ENCODE measurements around the gene HAGHL.
"Not testable (repeated sequence)": the region's sequence is repeated elsewhere in the genome, so short reads cannot be mapped to it uniquely, and the experiment has no call there.

HAGHL gene

GRCh38 chr16:735982-736453, 9.1 kb downstream of the HAGHL start:
- no peak for DNase-seq

DNA sequence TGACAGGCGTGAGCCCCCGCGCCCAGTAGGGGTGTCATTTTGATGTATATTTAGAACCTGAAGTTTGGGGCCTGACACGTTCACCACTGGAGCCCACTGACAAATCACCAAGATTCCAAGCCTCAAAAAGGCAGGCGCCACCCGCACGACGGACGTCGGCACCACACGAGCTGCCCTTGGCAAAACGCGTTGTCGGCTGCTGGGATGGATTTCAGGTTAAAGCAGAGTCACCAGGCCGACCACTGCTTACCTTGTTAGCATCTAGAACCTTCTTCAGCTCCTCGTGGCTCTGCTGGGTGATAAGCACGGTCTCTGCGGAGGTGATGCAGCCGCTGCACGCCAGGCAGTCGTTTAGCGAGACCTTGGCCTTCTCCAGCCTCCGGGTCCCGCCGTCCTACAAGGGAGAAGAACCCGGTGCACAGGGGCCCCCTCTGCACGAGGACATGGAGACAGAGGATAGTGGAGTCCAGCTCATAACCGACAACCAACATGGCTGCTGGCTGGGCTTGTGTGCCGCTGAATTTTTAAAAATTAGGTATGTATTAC, 10.1 kb downstream of the HAGHL start:
- DNase-seq = no peak

- DNase-seq = no peak
Measured at GRCh38 chr16:739560-740458, 12.9 kb downstream of the HAGHL start.

- no peak for DNase-seq
Measured at GRCh38 chr16:740459-740763, 13.5 kb downstream of the HAGHL start.

- peak; percentile 61 for DNase-seq
Measured at GRCh38 chr16:740764-741505, 14.0 kb downstream of the HAGHL start, which contains the start of gene CIAO3. CIAO3 (minus strand) TSS chr16:740997; CDS start chr16:740985, 12 bp downstream.

GRCh38 chr16:741986-742629, 15.2 kb downstream of the HAGHL start:
- no peak for DNase-seq

- not testable (repeated sequence) for DNase-seq
Measured at GRCh38 chr16:742894-743293, 16.0 kb downstream of the HAGHL start.

GRCh38 chr16:743794-744500, 17.0 kb downstream of the HAGHL start:
- no peak for DNase-seq

DNA sequence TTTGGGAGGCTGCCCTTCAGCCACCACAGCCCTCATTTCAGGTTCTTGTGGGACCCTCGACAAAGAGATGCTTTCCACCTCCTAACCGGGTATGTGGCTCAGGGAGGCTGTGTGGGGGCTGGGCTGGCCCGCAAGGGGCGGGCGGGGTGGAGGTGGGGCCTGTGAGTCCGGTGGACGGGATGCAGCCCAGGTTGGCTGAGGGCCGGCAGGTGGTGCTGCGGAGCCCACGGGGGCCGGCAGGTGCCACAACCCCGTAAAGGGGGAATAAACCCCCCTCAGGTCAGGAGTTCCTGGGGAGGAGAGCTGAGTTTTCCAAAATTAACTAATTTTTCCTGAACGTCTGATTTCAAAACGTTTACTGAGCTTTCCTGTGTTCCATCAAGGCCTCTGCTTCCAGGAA, 18.8 kb downstream of the HAGHL start:
- DNase-seq = no peak

- DNase-seq = no peak
Measured at GRCh38 chr16:746637-747036, 19.7 kb downstream of the HAGHL start.

DNA sequence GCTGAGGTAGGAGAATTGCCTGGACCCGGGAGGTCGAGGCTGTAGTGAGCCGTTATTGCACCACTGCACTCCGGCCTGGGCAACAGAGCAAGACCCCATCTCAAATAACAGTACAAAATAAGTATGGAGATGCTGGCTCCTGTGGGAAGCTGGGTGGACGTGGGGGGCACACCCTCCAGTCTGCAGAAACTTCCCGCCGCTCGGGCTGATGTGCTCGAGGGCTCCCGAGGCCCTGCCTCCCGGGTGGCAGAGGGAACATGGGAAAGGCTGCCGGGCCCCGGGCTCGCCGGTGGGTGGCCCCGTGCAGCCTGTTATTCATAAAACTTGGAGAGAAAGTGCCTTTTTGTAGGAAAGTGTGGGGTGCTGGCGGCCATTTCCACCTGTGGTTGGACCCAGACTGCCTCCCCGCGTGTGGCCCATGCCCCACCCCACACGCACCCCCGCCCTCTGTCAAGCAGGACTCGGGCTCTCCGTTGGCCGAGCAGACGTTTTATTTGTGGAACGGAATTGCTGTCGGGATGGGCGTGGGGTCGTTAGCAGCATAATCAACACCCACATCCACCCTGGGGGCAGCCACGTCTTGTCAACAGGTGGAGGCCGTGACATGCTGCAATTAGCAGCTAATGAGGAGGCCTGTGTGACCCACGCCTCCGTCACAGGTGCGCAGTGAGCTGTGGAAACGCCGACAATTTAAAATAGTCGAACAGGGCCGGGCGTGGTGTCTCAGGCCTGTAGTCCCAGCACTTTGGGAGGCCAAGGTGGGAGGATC, 21.3 kb downstream of the HAGHL start:
- DNase-seq = no peak

DNA sequence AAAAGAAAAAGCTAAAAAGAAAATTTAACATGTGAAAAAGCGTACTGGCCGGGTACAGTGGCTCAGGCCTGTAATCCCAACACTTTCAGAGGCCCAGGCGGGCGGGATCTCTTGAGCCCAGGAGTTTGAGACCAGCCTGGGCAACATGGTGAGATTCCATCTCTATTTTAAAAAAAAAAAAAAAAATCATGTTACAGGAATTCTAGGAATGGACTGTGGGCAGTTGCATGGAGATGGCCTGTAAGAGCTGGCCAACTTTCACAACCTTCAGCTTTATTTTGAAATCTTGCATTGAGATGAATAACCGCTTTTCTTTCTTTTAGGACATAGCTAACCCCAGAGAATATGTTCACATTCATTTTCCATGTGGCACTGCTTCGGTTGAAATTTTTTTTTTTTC, 22.1 kb downstream of the HAGHL start:
- DNase-seq = no peak

GRCh38 chr16:750485-750884, 23.6 kb downstream of the HAGHL start:
- DNase-seq = no peak

GRCh38 chr16:751152-752006, 24.5 kb downstream of the HAGHL start:
- no peak for DNase-seq

- no peak for DNase-seq
Measured at GRCh38 chr16:752007-752312, 25.1 kb downstream of the HAGHL start.

DNA sequence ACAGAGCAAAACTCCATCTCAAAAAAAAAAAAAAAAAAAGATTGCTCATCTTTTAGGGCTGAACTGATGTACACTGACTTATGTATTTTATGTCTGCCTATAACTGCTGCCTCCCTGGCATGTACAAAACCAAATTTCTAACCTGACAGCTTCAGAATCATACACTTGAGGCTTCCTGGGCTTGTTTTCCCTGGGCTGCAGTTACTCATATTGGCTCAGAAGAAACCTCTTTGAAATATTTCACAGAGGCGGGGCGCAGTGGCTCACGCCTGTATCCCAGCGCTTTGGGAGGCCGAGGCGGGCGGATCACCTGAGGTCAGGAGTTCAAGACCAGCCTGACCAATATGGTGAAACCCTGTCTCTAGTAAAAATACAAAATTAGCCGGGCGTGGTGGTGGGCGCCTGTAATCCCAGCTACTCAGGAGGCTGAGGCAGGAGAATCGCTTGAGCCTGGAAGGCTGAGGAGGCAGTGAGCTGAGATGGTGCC, 27.3 kb downstream of the HAGHL start:
- not testable (repeated sequence) for DNase-seq

- no peak for DNase-seq
Measured at GRCh38 chr16:754656-755055, 27.8 kb downstream of the HAGHL start.

- DNase-seq = no peak
Measured at GRCh38 chr16:756428-756827, 29.5 kb downstream of the HAGHL start.

GRCh38 chr16:759110-759910, 32.4 kb downstream of the HAGHL start:
- DNase-seq = no peak

- DNase-seq = no peak
Measured at GRCh38 chr16:760065-760464, 33.2 kb downstream of the HAGHL start.
